HEK293T (cell line): ENCODE measurements around the gene ARID1A.

Source experiments
- CTCF ChIA-PET: fragments of 350-600 bp; formaldehyde crosslinking; extraction: SDS; loops from one replicate; lab custom pipeline; 2021; ENCODE audit warnings: antibody characterized with exemption, inconsistent platforms; lab: Yijun Ruan, JAX
- POLR2A ChIA-PET: fragments of 350-600 bp; formaldehyde crosslinking; extraction: SDS; loops from one replicate; lab custom pipeline; 2020; ENCODE audit warnings: antibody characterized with exemption, inconsistent platforms; lab: Yijun Ruan, JAX
- DNase-seq: peaks from one replicate; pipeline ENCODE4 v3.0.0; 2012; ENCODE audit warnings: mixed read lengths; ENCODE audit errors: extremely low spot score
- ARNT ChIP-seq: fragments of 450-650 bp; IDR thresholded peaks from 2 replicates; pipeline ENCODE4 v1.6.1; 2017; ENCODE audit warnings: mild to moderate bottlenecking
- BHLHE40 ChIP-seq: fragments of 450-650 bp; IDR thresholded peaks from 2 replicates; pipeline ENCODE4 v1.6.1; 2016; ENCODE audit warnings: mild to moderate bottlenecking, moderate library complexity, borderline replicate concordance
- CTBP1 ChIP-seq: fragments of 450-650 bp; IDR thresholded peaks from 2 replicates; pipeline ENCODE4 v1.6.1; 2016; ENCODE audit warnings: borderline replicate concordance
- ELF4 ChIP-seq: fragments of 450-650 bp; IDR thresholded peaks from 2 replicates; pipeline ENCODE4 v1.6.1; 2017; ENCODE audit warnings: antibody characterized with exemption
- FOXA1 ChIP-seq: fragments of 450-650 bp; IDR thresholded peaks from 2 replicates; pipeline ENCODE4 v1.6.1; 2016; ENCODE audit warnings: mild to moderate bottlenecking
- FOXK2 ChIP-seq: fragments of 450-650 bp; IDR thresholded peaks from 2 replicates; pipeline ENCODE4 v1.6.1; 2016; ENCODE audit warnings: mild to moderate bottlenecking
- FOXM1 ChIP-seq: fragments of 450-650 bp; IDR thresholded peaks from 2 replicates; pipeline ENCODE4 v1.6.1; 2017; ENCODE audit warnings: mild to moderate bottlenecking, borderline replicate concordance
- HDGF ChIP-seq: fragments of 450-650 bp; IDR thresholded peaks from 2 replicates; pipeline ENCODE4 v1.6.1; 2017; ENCODE audit warnings: antibody characterized with exemption, borderline replicate concordance
- L3MBTL2 ChIP-seq: fragments of 450-650 bp; conservative IDR thresholded peaks from 2 replicates; pipeline ENCODE4 v1.6.1; 2016; ENCODE audit warnings: mild to moderate bottlenecking
- LEF1 ChIP-seq: fragments of 450-650 bp; IDR thresholded peaks from 2 replicates; pipeline ENCODE4 v1.6.1; 2017; ENCODE audit warnings: mild to moderate bottlenecking, borderline replicate concordance
- NFRKB ChIP-seq: fragments of 450-650 bp; IDR thresholded peaks from 2 replicates; pipeline ENCODE4 v1.6.1; 2016; ENCODE audit warnings: mild to moderate bottlenecking, moderate library complexity
- PKNOX1 ChIP-seq: fragments of 450-650 bp; IDR thresholded peaks from 2 replicates; pipeline ENCODE4 v1.6.1; 2016
- SP1 ChIP-seq: fragments of 450-650 bp; IDR thresholded peaks from 2 replicates; pipeline ENCODE4 v1.6.1; 2017
- SUZ12 ChIP-seq: fragments of 450-650 bp; IDR thresholded peaks from 2 replicates; pipeline ENCODE4 v1.6.1; 2016; ENCODE audit warnings: mild to moderate bottlenecking
- TARDBP ChIP-seq: fragments of 450-650 bp; IDR thresholded peaks from 2 replicates; pipeline ENCODE4 v1.6.1; 2016
- ZNF384 ChIP-seq: fragments of 450-650 bp; IDR thresholded peaks from 2 replicates; pipeline ENCODE4 v1.6.1; 2016

ARID1A gene

GRCh38 chr1:26768755-26769154, 72.9 kb downstream of the ARID1A start:
- ChIA-PET CTCF (no interaction called here), POLR2A (interaction anchor here (1.0 kb wide), 1 partner anchor 8 kb away, joined by 3 read pairs; no protein-coding TSS in a partner anchor)
- TF ChIP-seq BHLHE40 (no peak), NFRKB (no peak), TARDBP (no peak), FOXK2 (no peak), ARNT (no peak), PKNOX1 (no peak), CTBP1 (no peak), HDGF (no peak), FOXM1 (no peak), SUZ12 (no peak), ZNF384 (no peak), L3MBTL2 (no peak), SP1 (no peak), LEF1 (no peak), FOXA1 (no peak), ELF4 (no peak)
- DNase-seq, result no peak

DNA sequence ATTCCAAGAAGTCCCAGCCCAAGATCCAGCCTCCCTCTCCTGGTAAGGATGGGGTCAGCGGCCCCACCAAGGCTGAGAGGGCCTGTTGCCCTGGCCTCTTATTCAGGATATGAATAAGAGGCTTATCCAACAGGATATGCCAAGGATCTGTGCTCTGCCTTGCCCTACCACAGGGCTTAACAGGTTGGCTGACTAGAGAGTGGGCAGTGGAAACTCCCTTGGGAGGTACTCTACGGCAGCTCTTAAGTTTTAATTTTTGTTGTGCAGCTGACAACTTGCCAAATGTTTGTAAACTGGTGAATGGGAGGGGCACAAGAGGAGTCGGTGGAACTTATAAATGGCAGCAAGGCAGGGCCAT, 75.4 kb downstream of the ARID1A start:
- ChIA-PET CTCF (interaction anchor here (1.6 kb wide), 1 partner anchor 17 kb away, joined by 7 read pairs; the partner anchor contains the start of gene PIGV), POLR2A (interaction anchor here (1.1 to 1.6 kb wide), 5 partner anchors 15 to 79 kb away, joined by 3 to 10 read pairs (median 4); partner anchors contain the start of gene PIGV)
- no peak for DNase-seq
- TF ChIP-seq TARDBP (no peak), LEF1 (no peak), ZNF384 (no peak), ARNT (no peak), BHLHE40 (no peak)

DNA sequence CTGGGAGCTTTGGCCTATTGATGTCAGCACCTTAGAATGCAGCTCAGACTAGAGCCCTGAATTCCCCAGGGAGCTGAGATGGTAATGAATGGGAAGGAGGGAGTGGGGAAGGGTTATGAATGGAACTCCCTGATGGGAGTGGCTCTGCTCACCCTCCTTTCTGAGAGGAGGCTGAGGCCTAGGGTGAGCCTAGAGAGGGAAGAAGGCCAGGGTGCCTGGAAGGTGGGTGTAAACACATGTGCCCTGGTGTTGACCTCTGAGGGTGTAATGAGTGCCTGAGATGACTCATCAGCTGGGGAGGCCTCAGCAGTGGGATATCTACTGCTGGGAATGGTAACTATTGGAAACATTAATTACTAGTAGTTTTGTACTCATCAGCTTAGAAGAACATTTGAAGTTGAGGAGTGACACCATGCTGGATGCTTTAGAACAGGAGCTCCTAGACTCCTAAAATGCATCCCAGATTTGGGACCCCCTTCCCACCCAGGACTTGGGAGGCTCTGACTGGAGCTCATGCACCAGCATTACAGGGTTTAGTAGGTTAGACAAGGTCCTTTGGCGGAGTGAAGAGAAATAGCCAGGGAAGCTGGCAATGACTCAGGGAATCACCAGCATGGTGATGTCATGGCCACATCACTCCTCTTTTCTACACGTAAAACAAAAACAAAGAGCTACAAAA, 76.0 kb downstream of the ARID1A start:
- peak; percentile 25 for DNase-seq
- CTCF ChIA-PET, result interaction anchor here (1.6 kb wide), 1 partner anchor 16 kb away, joined by 7 read pairs; the partner anchor contains the start of gene PIGV
- POLR2A ChIA-PET, result interaction anchor here (0.8 to 1.6 kb wide), 6 partner anchors 14 to 79 kb away, joined by 3 to 10 read pairs (median 4); partner anchors contain the start of gene PIGV
- no peak for TF ChIP-seq HDGF
- TF ChIP-seq SP1, result no peak
- no peak for TF ChIP-seq ELF4
- no peak for TF ChIP-seq L3MBTL2
- TF ChIP-seq NFRKB, result no peak
- no peak for TF ChIP-seq TARDBP

- POLR2A ChIA-PET, result interaction anchor here (0.8 to 1.6 kb wide), 4 partner anchors 15 to 75 kb away, joined by 3 to 10 read pairs (median 4); partner anchors contain the start of gene PIGV
- CTCF ChIA-PET, result interaction anchor here (1.6 kb wide), 1 partner anchor 16 kb away, joined by 7 read pairs; the partner anchor contains the start of gene PIGV
- no peak for DNase-seq
- TF ChIP-seq NFRKB (no peak), HDGF (no peak), BHLHE40 (no peak), L3MBTL2 (no peak), FOXA1 (no peak), FOXK2 (no peak), ARNT (no peak), FOXM1 (no peak), ZNF384 (no peak), ELF4 (no peak), LEF1 (no peak), TARDBP (no peak), PKNOX1 (no peak), SUZ12 (no peak), CTBP1 (no peak), SP1 (no peak)
Observed at GRCh38 chr1:26772687-26773086, 76.9 kb downstream of the ARID1A start.

DNA sequence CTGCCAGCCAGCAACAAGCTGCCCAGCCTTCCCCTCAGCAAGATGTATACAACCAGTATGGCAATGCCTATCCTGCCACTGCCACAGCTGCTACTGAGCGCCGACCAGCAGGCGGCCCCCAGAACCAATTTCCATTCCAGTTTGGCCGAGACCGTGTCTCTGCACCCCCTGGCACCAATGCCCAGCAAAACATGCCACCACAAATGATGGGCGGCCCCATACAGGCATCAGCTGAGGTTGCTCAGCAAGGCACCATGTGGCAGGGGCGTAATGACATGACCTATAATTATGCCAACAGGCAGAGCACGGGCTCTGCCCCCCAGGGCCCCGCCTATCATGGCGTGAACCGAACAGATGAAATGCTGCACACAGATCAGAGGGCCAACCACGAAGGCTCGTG, 78.6 kb downstream of the ARID1A start:
- CTCF ChIA-PET, result no interaction called here
- TF ChIP-seq SUZ12, result no peak
- no peak for TF ChIP-seq FOXK2
- TF ChIP-seq FOXA1, result no peak
- no peak for TF ChIP-seq SP1
- TF ChIP-seq BHLHE40, result no peak
- TF ChIP-seq PKNOX1, result no peak
- TF ChIP-seq ELF4, result no peak
- no peak for TF ChIP-seq ZNF384
- TF ChIP-seq NFRKB, result no peak
- TF ChIP-seq TARDBP, result no peak
- TF ChIP-seq LEF1, result no peak
- no peak for TF ChIP-seq L3MBTL2
- no peak for TF ChIP-seq FOXM1
- TF ChIP-seq CTBP1, result no peak
- no peak for TF ChIP-seq HDGF
- no peak for TF ChIP-seq ARNT
- POLR2A ChIA-PET, result no interaction called here
- DNase-seq, result no peak

DNA sequence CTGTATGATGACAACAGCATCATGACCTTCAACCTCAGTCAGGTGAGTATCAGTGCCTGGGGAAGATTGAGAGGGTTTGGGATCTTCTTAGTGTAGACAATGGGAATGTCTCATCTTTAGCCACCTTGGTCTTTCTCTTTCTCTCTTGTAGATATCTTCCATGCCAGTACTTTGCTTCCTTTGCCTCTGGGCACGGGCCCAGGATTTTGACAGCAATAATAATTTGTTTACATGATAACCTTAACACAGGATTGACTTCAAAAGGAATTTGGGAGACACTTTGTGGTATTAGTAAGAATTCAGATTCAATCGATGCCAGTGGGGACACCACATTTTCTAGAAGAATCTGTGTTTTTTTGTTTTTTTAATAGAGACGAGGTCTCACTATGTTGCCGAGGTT, 79.9 kb downstream of the ARID1A start:
- TF ChIP-seq ZNF384 (no peak), FOXA1 (no peak), FOXK2 (no peak), HDGF (no peak), PKNOX1 (no peak), ELF4 (no peak), NFRKB (no peak), TARDBP (no peak), L3MBTL2 (no peak), BHLHE40 (no peak), ARNT (no peak), SUZ12 (no peak), LEF1 (no peak)
- POLR2A ChIA-PET, result interaction anchor here (2.6 kb wide), 1 partner anchor 12 kb away, joined by 6 read pairs; the partner anchor contains the start of gene PIGV
- no peak for DNase-seq
- CTCF ChIA-PET, result no interaction called here
